ENCODE measurements around the gene SRPK1. TPM values are rescaled to one million over a fixed set of nuclear protein-coding genes. Genes with fewer than 3 reads are reported as not detected.

SRPK1 gene
- total and polyA plus RNA-seq, 2 of the 13 experiments (the other 11 are each of a cell fraction or from before 2014, with no cell fraction given), result 56.4 to 142 TPM

- H3K4me3 ChIP-seq (replicated peaks in 1 of 3; ENCODE audit: insufficient read depth in 1 of 3, low read depth in 2 of 3, low read length in 3 of 3), result no peak overlapping the region
- ATAC-seq (no peak), FAIRE-seq (no peak), DNase-seq (ENCODE audit: low spot score) (no peak)
- intact Hi-C loops (cut with micrococcal nuclease; ENCODE audit: unreplicated experiment), result no loop called here
- H3K27me3 ChIP-seq (ENCODE audit: control insufficient read depth in 1 of 2, insufficient read depth in 2 of 2, low read length in 2 of 2), result no peaks in the 10 kb centered on the region
- 97% methylated on average over 3 of the region's 3 CpGs for WGBS (ENCODE audit: low lambda C conversion rate)
- in situ Hi-C loops (cut with HindIII; ENCODE audit: extremely low pct_ligation_motif_present, low pct_unique_long_range_greater_than_20kb), result no loop called here
- H4K20me1 ChIP-seq (ENCODE audit: insufficient read depth, low read length), result no peaks in the 10 kb centered on the region
- peaks cover 29% of the 10 kb centered on the region for H3K4me1 ChIP-seq (ENCODE audit: insufficient read depth, low read length)
- ChIA-PET POLR2A (no interaction called here), CTCF (ENCODE audit: low intra/inter-chr PET ratio, low total read pairs) (no interaction called here)
- H3K79me2 ChIP-seq (ENCODE audit: insufficient read depth, low read length), result peaks cover 4% of the 10 kb centered on the region
- TF ChIP-seq ZNF577 (CRISPR knock-in tag; IDR thresholded peaks at IDR 0.05; ENCODE audit: borderline replicate concordance, low read depth) (no peak), GFI1 (CRISPR knock-in tag; IDR thresholded peaks at IDR 0.05; ENCODE audit: borderline replicate concordance) (no peak), AHDC1 (CRISPR knock-in tag; IDR thresholded peaks at IDR 0.05; ENCODE audit: borderline replicate concordance) (no peak), ZNF724P (CRISPR knock-in tag; IDR thresholded peaks at IDR 0.05; ENCODE audit: borderline replicate concordance) (no peak), TCF7 (IDR thresholded peaks at IDR 0.05; ENCODE audit: low read depth) (no peak), ELF1 (CRISPR knock-in tag; IDR thresholded peaks at IDR 0.05) (no peak)
- no peak overlapping the region for H3K9ac ChIP-seq (ENCODE audit: insufficient read depth, low read depth, low read length)
- no peaks in the 10 kb centered on the region for H3K36me3 ChIP-seq (replicated peaks in 1 of 2; ENCODE audit: control insufficient read depth in 1 of 2, insufficient read depth in 2 of 2, low read length in 2 of 2)
- no peak overlapping the region for H2AFZ ChIP-seq (ENCODE audit: low read length)
- no TSS peak for BruUV-seq (replicated peaks)
- H3K4me2 ChIP-seq (ENCODE audit: low read depth, low read length), result no peak overlapping the region
- no peaks in the 10 kb centered on the region for H3K9me3 ChIP-seq (ENCODE audit: low read length)
- no peak overlapping the region for H3K27ac ChIP-seq (ENCODE audit: extremely low read length, insufficient read depth, low read length)
These were observed 5.1 kb upstream of the SRPK1 start for GRCh38 chr6:35925961-35926360.

Data from HepG2 (cell line).